ENCODE data around the gene MUC20.

MUC20 gene

DNA sequence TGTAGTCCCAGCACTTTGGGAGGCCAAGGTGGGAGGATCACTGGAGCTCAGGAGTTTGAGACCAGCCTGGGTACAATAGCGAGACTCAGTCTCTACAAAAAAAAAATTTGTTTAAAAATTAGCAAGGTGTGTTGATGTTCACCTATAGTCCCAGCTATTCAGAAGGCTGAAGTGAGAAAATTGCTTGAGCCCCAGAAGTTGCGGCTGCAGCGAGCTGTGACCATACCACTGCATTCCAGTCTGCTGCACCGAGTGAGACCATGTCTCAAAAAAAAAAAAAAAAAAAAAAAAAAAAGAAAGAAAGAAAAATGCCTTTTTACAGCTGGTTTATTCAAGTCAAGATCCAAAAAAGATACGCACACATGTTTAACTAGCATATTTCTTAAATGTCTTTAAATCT is 17.0 kb upstream of the MUC20 start:
- TF ChIP-seq, protein P1, sequence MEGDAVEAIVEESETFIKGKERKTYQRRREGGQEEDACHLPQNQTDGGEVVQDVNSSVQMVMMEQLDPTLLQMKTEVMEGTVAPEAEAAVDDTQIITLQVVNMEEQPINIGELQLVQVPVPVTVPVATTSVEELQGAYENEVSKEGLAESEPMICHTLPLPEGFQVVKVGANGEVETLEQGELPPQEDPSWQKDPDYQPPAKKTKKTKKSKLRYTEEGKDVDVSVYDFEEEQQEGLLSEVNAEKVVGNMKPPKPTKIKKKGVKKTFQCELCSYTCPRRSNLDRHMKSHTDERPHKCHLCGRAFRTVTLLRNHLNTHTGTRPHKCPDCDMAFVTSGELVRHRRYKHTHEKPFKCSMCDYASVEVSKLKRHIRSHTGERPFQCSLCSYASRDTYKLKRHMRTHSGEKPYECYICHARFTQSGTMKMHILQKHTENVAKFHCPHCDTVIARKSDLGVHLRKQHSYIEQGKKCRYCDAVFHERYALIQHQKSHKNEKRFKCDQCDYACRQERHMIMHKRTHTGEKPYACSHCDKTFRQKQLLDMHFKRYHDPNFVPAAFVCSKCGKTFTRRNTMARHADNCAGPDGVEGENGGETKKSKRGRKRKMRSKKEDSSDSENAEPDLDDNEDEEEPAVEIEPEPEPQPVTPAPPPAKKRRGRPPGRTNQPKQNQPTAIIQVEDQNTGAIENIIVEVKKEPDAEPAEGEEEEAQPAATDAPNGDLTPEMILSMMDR (IDR thresholded peaks at IDR 0.05; ENCODE audit: low read depth, low read length): no peak
- Histone ChIP-seq H3K9me3 (ENCODE audit: severe bottlenecking) (no peaks in the 10 kb centered on the region), H3K4me3 (ENCODE audit: low read depth, low read length) (no peak overlapping the region), H3K27ac (no peak overlapping the region), H3K36me3 (no peaks in the 10 kb centered on the region), H3K27me3 (ENCODE audit: insufficient read depth, low read depth, severe bottlenecking) (no peaks in the 10 kb centered on the region)
- no peak for DNase-seq

DNA sequence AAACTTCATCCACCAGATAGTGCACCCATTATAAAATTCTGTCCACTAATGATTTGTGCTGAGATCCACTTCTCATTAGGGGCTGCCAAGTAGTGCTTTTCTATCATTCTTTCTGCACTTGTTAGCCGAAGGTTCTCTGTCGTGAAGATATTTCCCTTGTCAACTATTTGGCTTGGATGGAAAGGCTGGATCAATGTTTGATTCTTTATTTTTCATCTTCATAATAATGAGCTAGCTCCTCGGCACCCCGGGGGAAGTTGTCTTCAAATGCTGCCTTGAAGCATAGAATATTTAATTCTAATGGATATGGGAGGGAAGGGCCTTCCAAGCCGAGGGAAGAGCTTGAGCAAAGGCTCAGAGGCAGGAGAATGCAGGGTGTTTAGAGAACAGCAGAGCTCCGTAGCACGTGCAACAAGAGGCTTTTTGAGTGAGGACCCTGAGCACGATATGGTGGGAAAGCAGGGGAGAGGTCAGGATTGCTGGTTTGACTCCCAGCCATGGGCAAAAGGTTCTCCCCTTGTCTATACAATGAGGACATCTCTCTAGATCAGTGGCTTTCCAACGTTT is 16.3 kb upstream of the MUC20 start:
- no peak for DNase-seq
- Histone ChIP-seq H3K27ac (no peak overlapping the region), H3K27me3 (ENCODE audit: insufficient read depth, low read depth, severe bottlenecking) (no peaks in the 10 kb centered on the region), H3K9me3 (ENCODE audit: severe bottlenecking) (no peaks in the 10 kb centered on the region), H3K4me3 (ENCODE audit: low read depth, low read length) (no peak overlapping the region), H3K36me3 (no peaks in the 10 kb centered on the region)
- TF ChIP-seq, protein P1 (IDR thresholded peaks at IDR 0.05; ENCODE audit: low read depth, low read length): no peak

DNA sequence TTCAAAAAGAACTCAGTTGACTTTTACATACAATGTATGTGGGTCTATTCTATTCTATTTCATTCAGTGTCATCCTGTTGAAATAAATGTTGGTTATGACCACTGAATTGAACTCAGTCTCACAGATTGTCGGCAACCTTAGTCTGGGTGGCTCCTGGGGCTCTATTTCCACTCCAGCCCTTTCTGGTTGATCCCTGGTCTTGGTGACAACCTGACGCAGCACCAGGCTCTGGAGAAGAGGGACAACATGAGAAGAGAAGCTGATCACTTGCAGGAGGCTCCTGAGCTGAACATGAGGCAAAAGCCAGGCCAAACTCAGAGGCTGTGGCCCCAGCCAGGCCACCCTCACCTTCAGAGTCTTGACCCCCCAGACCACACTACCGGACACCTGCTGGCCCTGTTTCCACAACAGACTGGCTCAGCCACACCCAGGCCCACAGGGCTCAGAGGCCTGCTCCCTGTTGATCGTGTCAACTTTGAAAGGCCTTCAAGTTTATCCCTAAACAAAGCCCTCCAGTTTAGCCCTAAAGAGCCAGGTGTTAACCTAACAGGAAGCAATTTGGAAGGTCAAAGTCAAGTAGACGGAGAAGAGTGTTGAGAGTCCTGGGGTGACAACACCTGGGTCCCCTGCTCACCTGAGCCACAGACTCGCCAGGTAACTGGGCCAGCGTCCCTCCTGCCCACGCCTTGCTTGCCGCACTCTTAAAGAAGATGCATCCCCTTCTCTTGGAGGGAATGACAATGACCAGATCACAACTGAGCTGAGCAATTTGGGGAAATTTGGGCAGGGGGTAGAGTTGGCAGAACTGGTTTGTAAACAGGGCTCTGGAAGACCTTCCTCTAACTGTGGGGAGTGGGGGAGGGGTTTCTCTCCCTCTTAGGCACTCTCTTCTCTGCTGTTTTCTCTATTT is 15.4 kb upstream of the MUC20 start:
- TF ChIP-seq, protein P1 (IDR thresholded peaks at IDR 0.05; ENCODE audit: low read depth, low read length): no peak
- Histone ChIP-seq H3K9me3 (ENCODE audit: severe bottlenecking) (no peaks in the 10 kb centered on the region), H3K27me3 (ENCODE audit: insufficient read depth, low read depth, severe bottlenecking) (no peaks in the 10 kb centered on the region), H3K4me3 (ENCODE audit: low read depth, low read length) (no peak overlapping the region), H3K36me3 (no peaks in the 10 kb centered on the region), H3K27ac (no peak overlapping the region)
- no peak for DNase-seq

GRCh38 chr3:195708061-195708460 is 12.7 kb upstream of the MUC20 start:
- Histone ChIP-seq H3K9me3 (ENCODE audit: severe bottlenecking) (no peaks in the 10 kb centered on the region), H3K27me3 (ENCODE audit: insufficient read depth, low read depth, severe bottlenecking) (no peaks in the 10 kb centered on the region), H3K36me3 (no peaks in the 10 kb centered on the region), H3K4me3 (ENCODE audit: low read depth, low read length) (no peak overlapping the region), H3K27ac (no peak overlapping the region)
- DNase-seq: no peak
- TF ChIP-seq, protein P1 (IDR thresholded peaks at IDR 0.05; ENCODE audit: low read depth, low read length): no peak

- H3K27ac ChIP-seq: no peak overlapping the region
- TF ChIP-seq, protein P1 (IDR thresholded peaks at IDR 0.05; ENCODE audit: low read depth, low read length): no peak
- no peak overlapping the region for H3K4me3 ChIP-seq (ENCODE audit: low read depth, low read length)
- H3K9me3 ChIP-seq (ENCODE audit: severe bottlenecking): no peaks in the 10 kb centered on the region
- no peak for DNase-seq
- no peaks in the 10 kb centered on the region for H3K27me3 ChIP-seq (ENCODE audit: insufficient read depth, low read depth, severe bottlenecking)
- no peaks in the 10 kb centered on the region for H3K36me3 ChIP-seq
Measured at GRCh38 chr3:195708626-195709481, 11.9 kb upstream of the MUC20 start.

All from WERI-Rb-1 (cell line).